ENCODE measurements around the gene IMMP2L.

DNA sequence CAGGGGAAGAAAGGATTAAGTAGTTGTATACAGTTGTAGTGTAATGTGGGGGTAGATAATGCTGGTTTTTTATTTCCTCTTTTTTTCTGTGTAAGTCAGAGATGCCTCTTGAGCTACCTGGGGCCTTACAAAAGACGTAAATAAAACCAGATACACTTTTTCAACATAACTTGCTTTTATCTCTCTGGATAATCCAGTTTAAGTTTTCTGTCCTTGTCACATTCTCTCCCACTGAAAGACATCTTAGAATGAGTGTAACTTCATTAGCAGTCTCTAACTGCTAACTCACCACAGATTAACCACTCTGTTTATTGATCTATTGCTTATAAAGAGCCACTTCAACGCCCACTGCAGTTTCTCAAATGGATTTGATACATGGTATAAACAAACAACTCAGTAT, 535.5 kb downstream of the IMMP2L start:
- TF ChIP-seq, protein P1, sequence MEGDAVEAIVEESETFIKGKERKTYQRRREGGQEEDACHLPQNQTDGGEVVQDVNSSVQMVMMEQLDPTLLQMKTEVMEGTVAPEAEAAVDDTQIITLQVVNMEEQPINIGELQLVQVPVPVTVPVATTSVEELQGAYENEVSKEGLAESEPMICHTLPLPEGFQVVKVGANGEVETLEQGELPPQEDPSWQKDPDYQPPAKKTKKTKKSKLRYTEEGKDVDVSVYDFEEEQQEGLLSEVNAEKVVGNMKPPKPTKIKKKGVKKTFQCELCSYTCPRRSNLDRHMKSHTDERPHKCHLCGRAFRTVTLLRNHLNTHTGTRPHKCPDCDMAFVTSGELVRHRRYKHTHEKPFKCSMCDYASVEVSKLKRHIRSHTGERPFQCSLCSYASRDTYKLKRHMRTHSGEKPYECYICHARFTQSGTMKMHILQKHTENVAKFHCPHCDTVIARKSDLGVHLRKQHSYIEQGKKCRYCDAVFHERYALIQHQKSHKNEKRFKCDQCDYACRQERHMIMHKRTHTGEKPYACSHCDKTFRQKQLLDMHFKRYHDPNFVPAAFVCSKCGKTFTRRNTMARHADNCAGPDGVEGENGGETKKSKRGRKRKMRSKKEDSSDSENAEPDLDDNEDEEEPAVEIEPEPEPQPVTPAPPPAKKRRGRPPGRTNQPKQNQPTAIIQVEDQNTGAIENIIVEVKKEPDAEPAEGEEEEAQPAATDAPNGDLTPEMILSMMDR (IDR thresholded peaks at IDR 0.05) = no peak
- no peak for TF ChIP-seq POLR2A (IDR thresholded peaks at IDR 0.05)

All from right lobe of liver (tissue), 4 donors.